ENCODE measurements around the gene NDUFB2.

DNA sequence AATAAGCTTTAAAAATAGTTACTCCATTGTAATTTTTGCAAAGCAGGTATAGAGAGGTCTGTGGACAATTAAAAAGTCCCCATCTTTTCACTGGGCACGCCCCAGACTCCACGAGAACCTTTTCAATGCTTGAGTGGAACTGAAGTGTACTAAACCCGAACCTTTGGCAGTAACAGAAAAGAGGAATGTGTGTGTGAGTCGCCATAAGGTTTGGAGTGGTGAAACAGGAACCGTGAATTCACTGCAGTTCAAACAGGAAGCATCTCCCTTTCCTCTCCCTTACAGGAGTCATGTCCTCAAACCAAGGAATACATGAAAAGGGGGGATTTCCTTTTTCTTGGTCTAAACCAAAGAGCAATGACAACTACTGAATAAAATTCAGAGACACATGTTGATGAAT lies 23.2 kb downstream of the NDUFB2 start:
- no peak for TF ChIP-seq POLR2A (IDR thresholded peaks at IDR 0.05; ENCODE audit: low read depth, low read length)
- no peak for TF ChIP-seq POLR2AphosphoS5 (IDR thresholded peaks at IDR 0.05; ENCODE audit: low read depth, low read length)
- TF ChIP-seq SPI1 (IDR thresholded peaks at IDR 0.05; ENCODE audit: low read depth, low read length) = peak; percentile 55
- TF ChIP-seq TAF1 (IDR thresholded peaks at IDR 0.05; ENCODE audit: low read depth, low read length) = no peak

Measured in GM12891 (cell line).